Measurements from ENCODE around the gene POLD2.

The POLD2 gene

DNA sequence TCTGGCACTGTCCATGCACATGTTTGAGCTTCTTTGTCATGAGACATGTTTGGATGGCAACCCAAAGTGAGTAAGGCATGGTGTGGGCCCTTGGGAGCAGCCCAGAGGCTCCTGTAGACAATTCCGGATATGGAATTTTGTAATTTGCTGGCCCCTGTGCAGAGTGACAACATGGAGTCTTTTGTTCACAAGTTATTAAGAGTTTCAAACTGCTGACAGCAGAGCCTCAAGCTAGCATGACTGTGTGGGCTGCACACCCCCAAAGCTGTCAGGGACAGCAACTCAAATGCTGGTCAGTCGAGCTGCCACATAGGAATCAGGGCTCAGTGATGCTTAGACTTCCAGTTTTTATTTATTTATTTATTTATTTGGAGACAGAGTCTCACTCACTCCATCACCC is 24.8 kb upstream of the POLD2 start:
- H3K9me3 ChIP-seq = no peaks in the 10 kb centered on the region
- H3K4me1 ChIP-seq = no peaks in the 10 kb centered on the region
- in situ Hi-C loops (cut with MboI; ENCODE audit: low sequenced_read_pairs) = no loop called here
- no peak for DNase-seq (ENCODE audit: low spot score in 2 of 2)
- no peak overlapping the region for H3K4me3 ChIP-seq
- no peaks in the 10 kb centered on the region for H3K36me3 ChIP-seq (replicated peaks)
- H3K27me3 ChIP-seq (ENCODE audit: low read depth) = no peaks in the 10 kb centered on the region

DNA sequence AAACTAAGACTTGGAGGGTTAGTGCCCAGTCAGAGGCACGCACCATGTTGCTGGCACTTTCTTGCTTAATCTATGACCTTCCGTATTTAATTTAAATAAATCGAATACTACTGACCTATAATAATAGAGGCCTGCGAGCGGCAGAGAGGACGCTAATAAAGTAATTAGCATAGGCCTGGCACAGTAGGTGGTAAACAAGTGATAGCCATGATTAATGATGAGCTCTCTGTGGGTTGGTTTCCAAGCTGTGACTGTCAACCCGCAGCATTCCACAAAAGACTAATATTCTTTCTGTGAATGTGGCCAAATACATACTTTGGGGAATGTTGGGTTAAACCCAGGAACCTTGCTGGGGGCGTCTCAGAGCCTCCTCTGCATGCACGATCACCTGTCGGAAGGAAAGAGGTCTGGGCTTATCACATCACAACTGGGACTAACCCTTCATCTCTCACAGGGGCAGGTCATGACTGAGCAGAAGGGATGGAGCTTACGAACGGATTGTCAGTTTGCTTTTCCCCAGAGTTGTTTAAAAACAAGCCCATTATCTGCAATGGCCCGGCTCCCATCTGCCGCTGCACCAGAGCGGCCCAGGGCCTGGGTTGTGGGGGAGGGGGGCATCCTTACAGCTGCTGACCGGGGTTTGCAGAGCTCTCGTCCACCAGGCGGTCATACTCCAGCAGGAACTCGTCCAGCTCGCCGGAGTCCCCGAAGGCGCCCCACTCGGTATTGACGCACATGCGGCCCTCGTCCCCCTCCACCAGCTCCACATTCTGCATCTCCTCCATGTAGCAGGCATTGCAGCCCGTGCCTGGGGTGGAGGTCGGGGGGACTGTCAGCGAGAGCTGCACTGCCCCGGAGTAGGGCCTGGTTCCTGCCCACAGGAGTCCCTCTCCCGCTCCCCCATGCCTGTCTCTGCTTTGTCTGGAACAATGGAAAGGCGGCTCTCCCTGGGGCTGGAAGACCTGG is 24.0 kb upstream of the POLD2 start:
- in situ Hi-C loops (cut with MboI; ENCODE audit: low sequenced_read_pairs) = no loop called here
- no peak overlapping the region for H3K4me3 ChIP-seq
- H3K4me1 ChIP-seq = no peaks in the 10 kb centered on the region
- H3K27me3 ChIP-seq (ENCODE audit: low read depth) = no peaks in the 10 kb centered on the region
- H3K36me3 ChIP-seq (replicated peaks) = no peaks in the 10 kb centered on the region
- H3K9me3 ChIP-seq = no peaks in the 10 kb centered on the region
- no peak for DNase-seq (ENCODE audit: low spot score in 2 of 2)

GRCh38 chr7:44145969-44146911 is 22.9 kb upstream of the POLD2 start:
- H3K27me3 ChIP-seq (ENCODE audit: low read depth) = no peaks in the 10 kb centered on the region
- in situ Hi-C loops (cut with MboI; ENCODE audit: low sequenced_read_pairs) = no loop called here
- no peaks in the 10 kb centered on the region for H3K36me3 ChIP-seq (replicated peaks)
- peak; percentile 61 to 95 for DNase-seq (ENCODE audit: low spot score in 2 of 2)
- no peak overlapping the region for H3K4me3 ChIP-seq
- no peaks in the 10 kb centered on the region for H3K9me3 ChIP-seq
- H3K4me1 ChIP-seq = no peaks in the 10 kb centered on the region

GRCh38 chr7:44145479-44145968 is 22.2 kb upstream of the POLD2 start:
- DNase-seq (ENCODE audit: low spot score in 2 of 2) = no peak
- Histone ChIP-seq H3K4me3 (no peak overlapping the region), H3K4me1 (no peaks in the 10 kb centered on the region), H3K27me3 (ENCODE audit: low read depth) (no peaks in the 10 kb centered on the region), H3K36me3 (replicated peaks) (no peaks in the 10 kb centered on the region), H3K9me3 (no peaks in the 10 kb centered on the region)
- in situ Hi-C loops (cut with MboI; ENCODE audit: low sequenced_read_pairs) = no loop called here

- in situ Hi-C loops (cut with MboI; ENCODE audit: low sequenced_read_pairs) = no loop called here
- DNase-seq (ENCODE audit: low spot score in 2 of 2) = no peak
- Histone ChIP-seq H3K4me1 (no peaks in the 10 kb centered on the region), H3K4me3 (no peak overlapping the region), H3K27me3 (ENCODE audit: low read depth) (no peaks in the 10 kb centered on the region), H3K36me3 (replicated peaks) (no peaks in the 10 kb centered on the region), H3K9me3 (no peaks in the 10 kb centered on the region)
Observed at GRCh38 chr7:44144968-44145478, 21.7 kb upstream of the POLD2 start.

GRCh38 chr7:44144426-44144967 is 21.1 kb upstream of the POLD2 start:
- H3K4me1 ChIP-seq = no peaks in the 10 kb centered on the region
- H3K9me3 ChIP-seq = no peaks in the 10 kb centered on the region
- H3K27me3 ChIP-seq (ENCODE audit: low read depth) = no peaks in the 10 kb centered on the region
- no peak overlapping the region for H3K4me3 ChIP-seq
- DNase-seq (ENCODE audit: low spot score in 2 of 2) = peak in 1 of 2 experiments; percentile 2
- no peaks in the 10 kb centered on the region for H3K36me3 ChIP-seq (replicated peaks)
- in situ Hi-C loops (cut with MboI; ENCODE audit: low sequenced_read_pairs) = no loop called here

GRCh38 chr7:44143646-44144250 is 20.4 kb upstream of the POLD2 start:
- Histone ChIP-seq H3K9me3 (no peaks in the 10 kb centered on the region), H3K27me3 (ENCODE audit: low read depth) (no peaks in the 10 kb centered on the region), H3K4me1 (no peaks in the 10 kb centered on the region), H3K4me3 (no peak overlapping the region), H3K36me3 (replicated peaks) (no peaks in the 10 kb centered on the region)
- no peak for DNase-seq (ENCODE audit: low spot score in 2 of 2)
- in situ Hi-C loops (cut with MboI; ENCODE audit: low sequenced_read_pairs) = no loop called here

- in situ Hi-C loops (cut with MboI; ENCODE audit: low sequenced_read_pairs) = no loop called here
- H3K27me3 ChIP-seq (ENCODE audit: low read depth) = no peaks in the 10 kb centered on the region
- no peak for DNase-seq (ENCODE audit: low spot score in 2 of 2)
Observed at GRCh38 chr7:44142028-44142427, 18.7 kb upstream of the POLD2 start.

GRCh38 chr7:44141221-44141850 is 18.0 kb upstream of the POLD2 start, which contains the start of gene MYL7:
MYL7 (minus strand) TSS chr7:44141332; CDS start chr7:44141305, 27 bp downstream.
- no peaks in the 10 kb centered on the region for H3K4me1 ChIP-seq
- no peaks in the 10 kb centered on the region for H3K36me3 ChIP-seq (replicated peaks)
- no peak for DNase-seq (ENCODE audit: low spot score in 2 of 2)
- no peak within 1 kb of the TSS for H3K4me3 ChIP-seq
- no peaks in the 10 kb centered on the region for H3K9me3 ChIP-seq
- in situ Hi-C loops (cut with MboI; ENCODE audit: low sequenced_read_pairs) = no loop called here
- H3K27me3 ChIP-seq (ENCODE audit: low read depth) = no peaks in the 10 kb centered on the region

More at GRCh38 chr7:44142028-44142427, 18.7 kb upstream of the POLD2 start:
- H3K4me1 ChIP-seq = no peaks in the 10 kb centered on the region
- no peak overlapping the region for H3K4me3 ChIP-seq
- H3K36me3 ChIP-seq (replicated peaks) = no peaks in the 10 kb centered on the region
- H3K9me3 ChIP-seq = no peaks in the 10 kb centered on the region

DNA sequence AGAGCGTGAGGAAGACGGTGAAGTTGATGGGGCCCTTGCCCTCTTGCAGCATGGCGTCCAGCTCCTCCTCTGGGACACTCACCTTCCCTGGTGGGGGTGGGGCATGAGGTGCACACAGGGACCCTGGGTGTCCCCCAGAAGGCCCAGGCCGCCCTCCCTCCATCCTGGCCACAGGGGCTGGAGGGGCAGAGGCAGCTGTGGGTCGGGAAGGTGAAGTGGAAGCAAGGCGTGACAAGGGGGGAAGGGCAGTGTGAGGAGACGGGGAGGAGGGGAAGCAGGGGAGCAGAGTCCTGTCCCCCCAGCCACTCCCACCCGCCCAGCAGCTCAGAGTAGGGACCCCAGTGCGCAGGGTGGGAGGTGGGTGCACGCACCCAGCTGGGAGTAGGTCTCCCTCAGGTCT is 17.0 kb upstream of the POLD2 start:
- Histone ChIP-seq H3K4me3 (no peak overlapping the region), H3K9me3 (no peaks in the 10 kb centered on the region), H3K36me3 (replicated peaks) (no peaks in the 10 kb centered on the region), H3K27me3 (ENCODE audit: low read depth) (no peaks in the 10 kb centered on the region), H3K4me1 (no peaks in the 10 kb centered on the region)
- in situ Hi-C loops (cut with MboI; ENCODE audit: low sequenced_read_pairs) = no loop called here
- DNase-seq (ENCODE audit: low spot score in 2 of 2) = no peak

- no peaks in the 10 kb centered on the region for H3K36me3 ChIP-seq (replicated peaks)
- in situ Hi-C loops (cut with MboI; ENCODE audit: low sequenced_read_pairs) = no loop called here
- no peak for DNase-seq (ENCODE audit: low spot score in 2 of 2)
Observed at GRCh38 chr7:44139311-44140010, 16.1 kb upstream of the POLD2 start.

DNA sequence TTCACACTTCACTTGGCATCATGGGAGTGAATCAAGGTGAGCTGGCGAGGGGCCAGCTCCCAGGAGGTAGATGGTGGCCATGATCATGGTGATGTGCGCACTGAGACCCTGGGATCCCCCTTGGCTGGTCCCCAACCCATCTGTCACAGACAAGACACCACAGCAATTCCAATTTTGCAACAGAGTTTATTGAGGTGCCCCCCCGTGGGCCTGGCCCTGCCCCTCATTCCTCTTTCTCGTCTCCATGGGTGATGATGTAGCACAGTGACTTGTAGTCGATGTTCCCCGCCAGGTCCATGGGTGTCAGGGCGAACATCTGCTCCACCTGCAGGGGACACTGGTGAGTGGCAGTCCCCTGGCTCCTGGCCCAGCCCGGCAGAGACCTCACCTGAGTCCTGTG is 15.3 kb upstream of the POLD2 start:
- in situ Hi-C loops (cut with MboI; ENCODE audit: low sequenced_read_pairs) = no loop called here
- no peaks in the 10 kb centered on the region for H3K27me3 ChIP-seq (ENCODE audit: low read depth)
- H3K36me3 ChIP-seq (replicated peaks) = no peaks in the 10 kb centered on the region
- no peaks in the 10 kb centered on the region for H3K9me3 ChIP-seq
- DNase-seq (ENCODE audit: low spot score in 2 of 2) = no peak
- H3K4me1 ChIP-seq = no peaks in the 10 kb centered on the region
- H3K4me3 ChIP-seq = no peak overlapping the region

More at GRCh38 chr7:44139311-44140010, 16.1 kb upstream of the POLD2 start:
- no peaks in the 10 kb centered on the region for H3K4me1 ChIP-seq
- H3K9me3 ChIP-seq = no peaks in the 10 kb centered on the region
- no peaks in the 10 kb centered on the region for H3K27me3 ChIP-seq (ENCODE audit: low read depth)
- no peak overlapping the region for H3K4me3 ChIP-seq

Data from HAP-1 (cell line).